SK-N-SH (cell line): ENCODE measurements around the gene CDC42EP4.

ENCODE experiments used
- YY1 ChIP-seq: IDR thresholded peaks from 2 replicates; pipeline ENCODE4 v1.4.0; 2012; ENCODE audit warnings: low read depth, mild to moderate bottlenecking
- TF ChIP-seq, protein P1 (sequence below): fragments of 200-600 bp; sonication (generic); IDR thresholded peaks from 2 replicates; pipeline ENCODE4 v1.6.1; 2017; ENCODE audit warnings: antibody characterized with exemption, mild to moderate bottlenecking, moderate library complexity

GRCh38 chr17:73359352-73359751 lies 47.6 kb upstream of the CDC42EP4 start:
- no peak for TF ChIP-seq YY1
- TF ChIP-seq, protein P1, sequence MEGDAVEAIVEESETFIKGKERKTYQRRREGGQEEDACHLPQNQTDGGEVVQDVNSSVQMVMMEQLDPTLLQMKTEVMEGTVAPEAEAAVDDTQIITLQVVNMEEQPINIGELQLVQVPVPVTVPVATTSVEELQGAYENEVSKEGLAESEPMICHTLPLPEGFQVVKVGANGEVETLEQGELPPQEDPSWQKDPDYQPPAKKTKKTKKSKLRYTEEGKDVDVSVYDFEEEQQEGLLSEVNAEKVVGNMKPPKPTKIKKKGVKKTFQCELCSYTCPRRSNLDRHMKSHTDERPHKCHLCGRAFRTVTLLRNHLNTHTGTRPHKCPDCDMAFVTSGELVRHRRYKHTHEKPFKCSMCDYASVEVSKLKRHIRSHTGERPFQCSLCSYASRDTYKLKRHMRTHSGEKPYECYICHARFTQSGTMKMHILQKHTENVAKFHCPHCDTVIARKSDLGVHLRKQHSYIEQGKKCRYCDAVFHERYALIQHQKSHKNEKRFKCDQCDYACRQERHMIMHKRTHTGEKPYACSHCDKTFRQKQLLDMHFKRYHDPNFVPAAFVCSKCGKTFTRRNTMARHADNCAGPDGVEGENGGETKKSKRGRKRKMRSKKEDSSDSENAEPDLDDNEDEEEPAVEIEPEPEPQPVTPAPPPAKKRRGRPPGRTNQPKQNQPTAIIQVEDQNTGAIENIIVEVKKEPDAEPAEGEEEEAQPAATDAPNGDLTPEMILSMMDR: no peak
